ENCODE results near the gene CELF1.

CELF1 gene

DNA sequence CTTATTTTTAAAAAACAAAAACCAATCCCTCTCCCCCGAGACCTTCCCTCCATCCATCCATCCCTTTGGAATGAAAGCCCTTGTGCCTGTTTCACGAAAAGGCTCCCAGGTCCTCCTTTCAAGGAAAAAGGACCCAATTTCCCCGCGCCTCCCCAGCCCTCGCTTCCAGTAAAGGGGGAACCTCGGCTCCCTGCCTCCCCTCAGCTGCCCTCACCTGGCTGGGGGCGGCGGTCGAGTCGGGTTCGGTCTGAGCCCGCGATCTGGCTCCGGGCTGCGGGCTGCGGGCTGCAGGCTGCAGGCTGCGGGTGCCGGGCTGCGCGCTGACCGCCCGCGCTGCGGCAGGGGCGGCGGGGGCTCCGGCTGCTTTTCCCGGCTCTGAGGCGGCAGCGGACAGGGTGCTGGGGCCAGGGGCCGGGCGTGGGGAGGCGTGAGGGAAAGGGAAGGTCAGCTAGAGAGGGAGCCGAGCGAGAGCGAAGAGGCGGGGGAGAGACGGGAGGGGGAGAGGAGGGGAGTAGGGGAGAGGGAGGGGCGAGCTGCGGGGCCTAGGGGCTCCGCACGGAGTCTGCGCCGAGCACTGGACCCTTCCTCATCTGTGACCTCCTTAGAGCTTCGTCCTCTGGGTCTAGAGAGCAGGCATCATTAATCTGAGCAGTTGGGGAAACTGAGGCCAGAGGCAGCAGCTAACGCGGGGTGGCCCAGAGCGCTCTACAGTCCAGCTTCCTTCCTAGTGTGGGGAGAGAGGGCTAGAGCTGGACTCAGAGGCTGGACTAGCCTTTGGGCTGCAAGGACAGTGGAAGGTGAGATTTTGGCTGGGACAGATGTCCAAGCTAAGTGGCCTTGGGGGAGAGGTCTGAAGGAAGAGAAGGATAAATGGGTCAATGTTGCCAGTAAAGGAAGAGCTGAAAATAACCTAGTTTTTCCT is 41.3 kb upstream of the CELF1 start, which contains the start of gene C1QTNF4:
C1QTNF4 (minus strand) TSS at position 478 of the 922 bp plus-strand sequence. CDS start 3,601 bp downstream, outside the sequence.
- H3K4me2 ChIP-seq (ENCODE audit: low read length, poor library complexity, severe bottlenecking): peak within 1 kb of the TSS; percentile 86
- H3K4me1 ChIP-seq (ENCODE audit: control insufficient read depth, insufficient read depth, low read depth, low read length): peaks cover 20% of the 10 kb centered on the region
- H2AFZ ChIP-seq (ENCODE audit: low read depth, low read length): no peak within 1 kb of the TSS
- H4K91ac ChIP-seq (ENCODE audit: low read length): no peak within 1 kb of the TSS
- H3K27ac ChIP-seq (ENCODE audit: low read length, poor library complexity, severe bottlenecking): no peak within 1 kb of the TSS
- peaks cover 42% of the 10 kb centered on the region in 2 experiments for H3K27me3 ChIP-seq (ENCODE audit: control insufficient read depth in 1 of 2, insufficient read depth in 1 of 2, low read length in 2 of 2)
- no peak for DNase-seq
- no peak within 1 kb of the TSS for H4K8ac ChIP-seq (ENCODE audit: low read length)
- WGBS: 3% methylated on average over 47 of the region's 48 CpGs
- no peak within 1 kb of the TSS for H2BK5ac ChIP-seq (ENCODE audit: low read depth, low read length, poor library complexity, severe bottlenecking)
- peak within 1 kb of the TSS; percentile 46 to 60 for H3K4me3 ChIP-seq (ENCODE audit: insufficient read depth in 1 of 2, low read depth in 1 of 2, low read length in 2 of 2)
- peak within 1 kb of the TSS; percentile 4 for H3K9ac ChIP-seq (ENCODE audit: low read length)
- no peak within 1 kb of the TSS for H2AK5ac ChIP-seq (ENCODE audit: low read length, severe bottlenecking)
- H2BK120ac ChIP-seq (ENCODE audit: low read depth, low read length): no peak within 1 kb of the TSS
- H3K18ac ChIP-seq (ENCODE audit: low read depth in 1 of 2, low read length in 2 of 2): peak within 1 kb of the TSS in 1 of 2 experiments; percentile 24
- H2BK12ac ChIP-seq (ENCODE audit: low read length in 2 of 2): no peak within 1 kb of the TSS
- H3K9me3 ChIP-seq (ENCODE audit: control insufficient read depth, low read length): no peaks in the 10 kb centered on the region
- H3K36me3 ChIP-seq (ENCODE audit: control insufficient read depth in 1 of 2, insufficient read depth in 2 of 2, low read depth in 1 of 2, low read length in 2 of 2): peaks cover 0 to 10% of the 10 kb centered on the region in 2 experiments
- no peak within 1 kb of the TSS for H2BK15ac ChIP-seq (ENCODE audit: low read depth, poor library complexity, severe bottlenecking)
- no peak within 1 kb of the TSS for H3K14ac ChIP-seq (ENCODE audit: low read length in 2 of 2)
- H3K79me1 ChIP-seq (replicated peaks; ENCODE audit: low read length, poor library complexity, severe bottlenecking): no peaks in the 10 kb centered on the region
- peak within 1 kb of the TSS in 1 of 2 experiments; percentile 93 for H3K23ac ChIP-seq (ENCODE audit: low read length in 2 of 2)
- no peak within 1 kb of the TSS for H3K4ac ChIP-seq (ENCODE audit: low read depth in 1 of 2, low read length in 2 of 2)

GRCh38 chr11:47593492-47593933 is 40.6 kb upstream of the CELF1 start:
- no peak overlapping the region for H3K23ac ChIP-seq (ENCODE audit: low read length in 2 of 2)
- H2BK120ac ChIP-seq (ENCODE audit: low read depth, low read length): no peak overlapping the region
- H3K9me3 ChIP-seq (ENCODE audit: control insufficient read depth, low read length): no peaks in the 10 kb centered on the region
- H3K18ac ChIP-seq (ENCODE audit: low read depth in 1 of 2, low read length in 2 of 2): no peak overlapping the region
- H3K4ac ChIP-seq (ENCODE audit: low read depth in 1 of 2, low read length in 2 of 2): no peak overlapping the region
- peak overlapping the region; percentile 4 for H3K9ac ChIP-seq (ENCODE audit: low read length)
- peak overlapping the region; percentile 86 for H3K4me2 ChIP-seq (ENCODE audit: low read length, poor library complexity, severe bottlenecking)
- no peak overlapping the region for H2AK5ac ChIP-seq (ENCODE audit: low read length, severe bottlenecking)
- H3K79me1 ChIP-seq (replicated peaks; ENCODE audit: low read length, poor library complexity, severe bottlenecking): no peaks in the 10 kb centered on the region
- peaks cover 42% of the 10 kb centered on the region in 2 experiments for H3K27me3 ChIP-seq (ENCODE audit: control insufficient read depth in 1 of 2, insufficient read depth in 1 of 2, low read length in 2 of 2)
- H3K36me3 ChIP-seq (ENCODE audit: control insufficient read depth in 1 of 2, insufficient read depth in 2 of 2, low read depth in 1 of 2, low read length in 2 of 2): peaks cover 0 to 10% of the 10 kb centered on the region in 2 experiments
- H2BK15ac ChIP-seq (ENCODE audit: low read depth, poor library complexity, severe bottlenecking): no peak overlapping the region
- WGBS: 4% methylated on average over 4 of the region's 6 CpGs
- no peak overlapping the region for H4K91ac ChIP-seq (ENCODE audit: low read length)
- no peak overlapping the region for H2BK12ac ChIP-seq (ENCODE audit: low read length in 2 of 2)
- no peak for DNase-seq
- peak overlapping the region in 1 of 2 experiments; percentile 60 for H3K4me3 ChIP-seq (ENCODE audit: insufficient read depth in 1 of 2, low read depth in 1 of 2, low read length in 2 of 2)
- H3K14ac ChIP-seq (ENCODE audit: low read length in 2 of 2): no peak overlapping the region
- no peak overlapping the region for H4K8ac ChIP-seq (ENCODE audit: low read length)
- no peak overlapping the region for H2AFZ ChIP-seq (ENCODE audit: low read depth, low read length)
- no peak overlapping the region for H3K27ac ChIP-seq (ENCODE audit: low read length, poor library complexity, severe bottlenecking)
- peaks cover 20% of the 10 kb centered on the region for H3K4me1 ChIP-seq (ENCODE audit: control insufficient read depth, insufficient read depth, low read depth, low read length)
- H2BK5ac ChIP-seq (ENCODE audit: low read depth, low read length, poor library complexity, severe bottlenecking): no peak overlapping the region

GRCh38 chr11:47592970-47593369 is 40.0 kb upstream of the CELF1 start:
- no peak overlapping the region for H3K14ac ChIP-seq (ENCODE audit: low read length in 2 of 2)

DNA sequence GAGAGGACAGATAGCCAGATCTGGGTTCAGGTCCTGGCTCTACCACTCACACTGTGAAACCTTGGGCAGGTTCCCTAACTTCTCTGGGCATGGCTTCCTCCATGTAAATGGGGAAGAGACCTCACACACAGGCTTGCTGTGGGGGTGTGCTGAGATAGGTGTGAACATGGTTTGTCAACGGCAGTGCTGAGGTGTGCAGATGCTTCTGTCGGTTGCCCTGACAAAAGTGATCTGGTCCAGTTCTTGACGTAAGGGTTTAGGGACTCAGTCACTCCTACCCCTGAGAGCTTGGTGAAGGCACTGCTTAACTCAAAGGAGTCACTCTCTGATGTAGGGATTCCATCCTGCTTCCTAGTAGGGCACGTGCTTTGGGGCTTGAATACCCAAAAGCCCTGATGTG is 39.3 kb upstream of the CELF1 start:
- peaks cover 0 to 10% of the 10 kb centered on the region in 2 experiments for H3K36me3 ChIP-seq (ENCODE audit: control insufficient read depth in 1 of 2, insufficient read depth in 2 of 2, low read depth in 1 of 2, low read length in 2 of 2)
- H2BK5ac ChIP-seq (ENCODE audit: low read depth, low read length, poor library complexity, severe bottlenecking): no peak overlapping the region
- H3K23ac ChIP-seq (ENCODE audit: low read length in 2 of 2): no peak overlapping the region
- H3K4me3 ChIP-seq (ENCODE audit: insufficient read depth in 1 of 2, low read depth in 1 of 2, low read length in 2 of 2): no peak overlapping the region
- no peak overlapping the region for H3K9ac ChIP-seq (ENCODE audit: low read length)
- H2BK15ac ChIP-seq (ENCODE audit: low read depth, poor library complexity, severe bottlenecking): no peak overlapping the region
- no peak overlapping the region for H3K14ac ChIP-seq (ENCODE audit: low read length in 2 of 2)
- H4K91ac ChIP-seq (ENCODE audit: low read length): no peak overlapping the region
- H3K4me1 ChIP-seq (ENCODE audit: control insufficient read depth, insufficient read depth, low read depth, low read length): peaks cover 20% of the 10 kb centered on the region
- no peaks in the 10 kb centered on the region for H3K9me3 ChIP-seq (ENCODE audit: control insufficient read depth, low read length)
- H3K27ac ChIP-seq (ENCODE audit: low read length, poor library complexity, severe bottlenecking): no peak overlapping the region
- no peak overlapping the region for H2BK120ac ChIP-seq (ENCODE audit: low read depth, low read length)
- 87% methylated on average over 4 of the region's 4 CpGs for WGBS
- H3K27me3 ChIP-seq (ENCODE audit: control insufficient read depth in 1 of 2, insufficient read depth in 1 of 2, low read length in 2 of 2): peaks cover 42% of the 10 kb centered on the region in 2 experiments
- H2AFZ ChIP-seq (ENCODE audit: low read depth, low read length): no peak overlapping the region
- no peak overlapping the region for H2AK5ac ChIP-seq (ENCODE audit: low read length, severe bottlenecking)
- H3K18ac ChIP-seq (ENCODE audit: low read depth in 1 of 2, low read length in 2 of 2): no peak overlapping the region
- H2BK12ac ChIP-seq (ENCODE audit: low read length in 2 of 2): no peak overlapping the region
- DNase-seq: no peak
- no peak overlapping the region for H4K8ac ChIP-seq (ENCODE audit: low read length)
- no peaks in the 10 kb centered on the region for H3K79me1 ChIP-seq (replicated peaks; ENCODE audit: low read length, poor library complexity, severe bottlenecking)
- H3K4ac ChIP-seq (ENCODE audit: low read depth in 1 of 2, low read length in 2 of 2): no peak overlapping the region
- H3K4me2 ChIP-seq (ENCODE audit: low read length, poor library complexity, severe bottlenecking): no peak overlapping the region

More at GRCh38 chr11:47592970-47593369, 40.0 kb upstream of the CELF1 start:
- H3K4me2 ChIP-seq (ENCODE audit: low read length, poor library complexity, severe bottlenecking): no peak overlapping the region
- no peak overlapping the region for H3K4ac ChIP-seq (ENCODE audit: low read depth in 1 of 2, low read length in 2 of 2)
- peaks cover 0 to 10% of the 10 kb centered on the region in 2 experiments for H3K36me3 ChIP-seq (ENCODE audit: control insufficient read depth in 1 of 2, insufficient read depth in 2 of 2, low read depth in 1 of 2, low read length in 2 of 2)
- H2BK5ac ChIP-seq (ENCODE audit: low read depth, low read length, poor library complexity, severe bottlenecking): no peak overlapping the region
- H2AK5ac ChIP-seq (ENCODE audit: low read length, severe bottlenecking): no peak overlapping the region
- H3K4me3 ChIP-seq (ENCODE audit: insufficient read depth in 1 of 2, low read depth in 1 of 2, low read length in 2 of 2): no peak overlapping the region
- WGBS: 87% methylated on average over 2 of the region's 2 CpGs
- H3K27me3 ChIP-seq (ENCODE audit: control insufficient read depth in 1 of 2, insufficient read depth in 1 of 2, low read length in 2 of 2): peaks cover 42% of the 10 kb centered on the region in 2 experiments
- DNase-seq: no peak
- no peak overlapping the region for H2BK15ac ChIP-seq (ENCODE audit: low read depth, poor library complexity, severe bottlenecking)
- peaks cover 20% of the 10 kb centered on the region for H3K4me1 ChIP-seq (ENCODE audit: control insufficient read depth, insufficient read depth, low read depth, low read length)
- H2BK120ac ChIP-seq (ENCODE audit: low read depth, low read length): no peak overlapping the region
- H2BK12ac ChIP-seq (ENCODE audit: low read length in 2 of 2): no peak overlapping the region
- H3K9ac ChIP-seq (ENCODE audit: low read length): no peak overlapping the region
- H3K18ac ChIP-seq (ENCODE audit: low read depth in 1 of 2, low read length in 2 of 2): no peak overlapping the region
- H4K8ac ChIP-seq (ENCODE audit: low read length): no peak overlapping the region
- no peak overlapping the region for H3K27ac ChIP-seq (ENCODE audit: low read length, poor library complexity, severe bottlenecking)
- no peak overlapping the region for H3K23ac ChIP-seq (ENCODE audit: low read length in 2 of 2)
- H4K91ac ChIP-seq (ENCODE audit: low read length): no peak overlapping the region
- H3K9me3 ChIP-seq (ENCODE audit: control insufficient read depth, low read length): no peaks in the 10 kb centered on the region
- no peak overlapping the region for H2AFZ ChIP-seq (ENCODE audit: low read depth, low read length)
- no peaks in the 10 kb centered on the region for H3K79me1 ChIP-seq (replicated peaks; ENCODE audit: low read length, poor library complexity, severe bottlenecking)

Measured in mesenchymal stem cell (in vitro differentiated cells and primary cell).